GM12874 (cell line): Measurements from ENCODE around the gene MLLT6.

ENCODE experiments used
- CTCF ChIP-seq: IDR thresholded peaks from 2 replicates; pipeline ENCODE4 v1.5.1; 2011; ENCODE audit warnings: low read depth, mild to moderate bottlenecking, control low read depth, low read length, moderate library complexity; ENCODE audit not compliant: insufficient read depth

The MLLT6 gene

GRCh38 chr17:38672788-38673706 lies 32.0 kb upstream of the MLLT6 start:
- no peak for TF ChIP-seq CTCF

GRCh38 chr17:38673707-38674013 lies 31.4 kb upstream of the MLLT6 start:
- no peak for TF ChIP-seq CTCF

GRCh38 chr17:38674014-38674748 lies 30.9 kb upstream of the MLLT6 start:
- peak; percentile 31; the same call in 1 of the 2 replicates for TF ChIP-seq CTCF

- TF ChIP-seq CTCF, result no peak
These were observed 30.1 kb upstream of the MLLT6 start, which contains the start of gene EPOP for GRCh38 chr17:38674749-38675615. Gene EPOP (minus strand): TSS chr17:38674957. CDS start chr17:38674495, 462 bp downstream.

- TF ChIP-seq CTCF, result peak; percentile 95
These were observed 28.2 kb upstream of the MLLT6 start for GRCh38 chr17:38676706-38677504.

- TF ChIP-seq CTCF, result no peak
These were observed 27.3 kb upstream of the MLLT6 start for GRCh38 chr17:38677819-38678218.
